Stimulated activated CD4-positive, alpha-beta T cell treated with anti-CD3 and anti-CD28 coated beads, TNF-alpha, amount 100 ng/mL, for 48 hours (primary cell): Measurements from ENCODE around the gene CHERP.
A peak's percentile ranks its signal among the peaks of the same experiment; 100 is the strongest.

Source experiments
- DNase-seq, 3 donors: peaks; one replicate each; pipeline ENCODE4 v3.0.0-alpha.2; 2020; ENCODE audit warnings: low read depth in 3 of 3

Gene CHERP

DNA sequence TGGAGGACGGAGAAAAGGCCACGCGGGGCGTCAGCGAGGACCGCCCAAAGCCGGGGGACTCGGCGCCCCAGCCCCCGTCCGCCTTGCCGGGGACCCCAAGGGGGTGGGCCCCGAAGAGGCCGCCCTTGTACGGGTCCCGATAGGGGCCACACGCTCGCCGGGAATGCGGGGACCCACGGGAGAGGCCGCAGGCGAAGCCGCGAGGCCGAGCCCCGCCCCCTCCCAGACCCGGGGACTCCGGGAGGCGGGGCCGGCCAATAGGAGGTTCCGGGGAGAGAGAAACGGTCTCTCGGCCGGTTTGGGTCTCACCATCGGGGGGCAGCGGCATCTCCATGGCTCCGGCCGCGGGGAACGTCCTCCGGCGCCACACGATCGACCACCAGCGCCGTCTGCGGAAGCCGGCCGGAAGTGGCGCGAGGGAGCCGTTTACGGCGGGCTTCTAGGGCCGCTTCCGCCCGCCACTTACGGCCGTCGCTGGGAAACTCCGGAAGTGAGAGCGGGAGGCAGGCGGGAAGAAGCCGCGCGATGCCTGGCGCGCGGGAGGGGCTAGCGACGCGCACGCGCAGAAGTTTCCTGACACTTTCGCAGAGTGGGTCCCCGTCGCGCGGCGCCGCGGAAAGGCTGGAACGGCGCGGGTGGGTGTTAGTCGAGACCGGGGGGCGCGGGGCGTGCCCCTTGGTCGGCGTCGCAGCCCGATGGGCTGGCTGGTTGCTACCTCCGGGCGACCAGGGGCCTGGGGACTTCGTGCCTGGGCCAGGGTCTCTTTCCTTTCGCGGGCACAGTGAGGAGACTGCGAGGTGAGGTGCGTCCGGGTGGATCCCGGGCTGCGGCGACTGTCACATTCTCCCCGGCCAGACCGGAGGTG lies at the start of gene CHERP:
Gene CHERP (minus strand): TSS at position 393 of the 865 bp plus-strand sequence. CDS start 59 bp downstream, at position 334.
- DNase-seq = peak; percentile 83 to 93 (median 87)

DNA sequence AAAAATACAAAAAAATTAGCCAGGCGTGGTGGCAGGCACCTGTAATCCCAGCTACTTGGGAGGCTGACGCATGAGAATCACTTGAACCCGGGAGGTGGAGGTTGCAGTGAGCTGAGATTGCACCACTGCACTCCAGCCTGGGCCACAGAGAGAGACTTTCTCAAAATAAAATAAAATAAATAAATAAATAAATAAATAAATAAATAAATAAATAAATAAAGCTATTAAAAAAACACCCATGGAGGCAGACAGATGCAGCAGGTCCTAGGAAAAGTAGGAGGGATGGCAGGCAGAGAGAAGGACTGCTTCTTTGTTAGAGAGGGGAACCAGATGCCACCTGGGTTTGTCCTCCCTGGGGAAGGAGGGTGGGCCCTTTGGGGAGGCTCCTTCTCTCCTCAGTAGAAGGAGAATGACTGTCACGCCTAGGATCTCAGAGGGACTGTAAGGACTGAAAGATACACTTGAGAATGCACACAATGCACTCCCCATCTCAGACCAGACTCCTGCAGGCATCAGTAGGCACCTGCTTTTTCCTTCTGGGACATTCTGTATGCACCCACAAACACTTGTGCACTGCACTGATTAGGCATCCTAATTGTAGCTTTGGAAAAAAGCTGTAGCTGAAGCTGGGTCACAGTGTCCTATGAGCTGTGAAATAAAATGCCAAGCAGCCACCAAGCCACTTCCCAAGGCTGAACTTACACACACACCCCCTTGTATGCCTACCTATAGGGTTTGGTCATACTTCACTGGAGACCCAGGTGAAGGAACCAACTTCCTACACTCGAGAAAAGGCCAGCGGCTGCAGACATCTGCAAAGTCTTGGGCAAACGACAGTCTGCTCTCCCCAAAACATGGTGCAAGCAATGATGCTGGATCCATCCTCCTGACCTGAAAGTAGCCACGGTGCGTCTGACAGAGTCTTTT lies 48.9 kb upstream of the CHERP start:
- DNase-seq = no peak

- no peak for DNase-seq
These were observed 47.7 kb upstream of the CHERP start for GRCh38 chr19:16589917-16590316.

- DNase-seq = no peak
These were observed 46.8 kb upstream of the CHERP start for GRCh38 chr19:16588824-16589577.

GRCh38 chr19:16587833-16588823 lies 45.9 kb upstream of the CHERP start:
- peak in 2 of 3 donors; percentile 54 to 59 for DNase-seq

DNA sequence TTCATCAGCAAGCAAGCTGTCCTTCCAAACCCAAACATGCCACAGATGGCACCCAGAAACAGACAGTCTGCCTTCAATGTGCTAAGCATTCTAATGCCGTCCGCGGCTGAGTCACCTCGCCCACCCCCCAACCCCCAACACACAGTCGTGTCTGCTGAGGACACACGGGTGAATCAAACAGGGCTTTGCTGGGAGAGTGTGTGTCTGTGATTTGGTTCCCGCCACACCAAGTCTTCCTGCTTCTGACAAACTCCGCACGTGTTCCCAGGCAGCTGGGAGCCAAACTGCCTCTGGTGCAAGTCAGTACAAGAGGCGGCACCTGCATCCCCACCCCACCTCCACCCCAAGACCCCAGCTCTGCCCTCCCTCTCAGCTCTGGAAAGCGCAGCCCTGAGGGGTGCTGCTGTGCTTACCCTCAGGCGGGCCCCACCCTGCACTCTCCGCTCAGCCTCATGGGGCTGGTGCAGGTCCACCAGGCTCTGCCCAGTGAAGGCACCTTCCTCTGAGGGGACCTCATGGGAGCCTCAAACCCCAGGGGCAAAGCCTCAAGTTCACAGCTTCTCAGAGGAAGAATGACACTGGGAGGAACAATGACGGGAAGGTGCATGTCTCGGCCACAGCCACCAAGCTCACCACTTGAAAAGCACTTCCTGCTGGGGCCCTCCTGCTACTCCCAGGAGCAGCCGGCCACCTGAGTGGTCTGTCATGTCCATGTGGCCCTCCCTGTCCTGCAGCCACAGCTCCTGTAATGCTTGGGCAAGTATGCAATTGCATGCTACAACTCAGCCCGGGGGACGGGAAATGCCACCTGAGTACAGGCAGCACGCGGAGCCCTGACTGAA lies 45.0 kb upstream of the CHERP start:
- no peak for DNase-seq

- no peak for DNase-seq
These were observed 44.2 kb upstream of the CHERP start for GRCh38 chr19:16586477-16586871.

DNA sequence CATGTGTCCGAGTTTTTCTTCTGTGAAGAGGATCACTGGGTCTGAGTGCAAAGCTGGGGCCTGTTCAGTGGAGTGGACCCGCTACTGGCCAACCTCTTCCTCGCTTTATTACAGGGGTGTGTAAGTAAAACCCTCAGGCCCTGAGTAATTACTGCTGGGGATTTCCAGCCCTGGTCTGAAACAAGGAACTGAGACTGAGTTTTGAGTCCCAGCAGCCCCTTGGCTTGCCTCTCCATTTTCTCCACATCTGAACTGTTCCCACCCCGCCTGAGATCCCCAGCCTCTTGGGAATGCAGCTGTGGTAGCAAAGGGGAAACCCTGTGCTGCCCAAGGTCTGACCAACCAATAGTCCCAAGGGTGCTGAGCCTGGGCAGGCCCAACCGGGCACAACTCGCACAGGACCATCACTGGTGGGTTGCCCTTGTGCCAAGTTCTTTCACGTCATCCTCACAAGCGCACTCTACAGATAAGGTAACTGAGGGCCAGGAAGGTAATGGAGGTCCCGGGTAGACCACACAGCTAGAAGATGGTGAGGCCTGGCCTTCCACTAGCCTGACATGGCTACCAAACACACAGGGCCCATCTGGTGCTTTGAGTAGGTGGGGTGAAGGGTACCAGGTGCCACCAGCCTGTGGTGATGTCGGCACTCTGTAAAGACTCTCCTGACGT lies 43.7 kb upstream of the CHERP start:
- DNase-seq = no peak

- DNase-seq = no peak
These were observed 43.0 kb upstream of the CHERP start for GRCh38 chr19:16585094-16585801.

- DNase-seq = peak; percentile 76 to 86 (median 79)
These were observed 42.2 kb upstream of the CHERP start for GRCh38 chr19:16584248-16585093.

- no peak for DNase-seq
These were observed 40.4 kb upstream of the CHERP start for GRCh38 chr19:16582486-16583261.

- no peak for DNase-seq
These were observed 39.7 kb upstream of the CHERP start for GRCh38 chr19:16581971-16582343.

DNA sequence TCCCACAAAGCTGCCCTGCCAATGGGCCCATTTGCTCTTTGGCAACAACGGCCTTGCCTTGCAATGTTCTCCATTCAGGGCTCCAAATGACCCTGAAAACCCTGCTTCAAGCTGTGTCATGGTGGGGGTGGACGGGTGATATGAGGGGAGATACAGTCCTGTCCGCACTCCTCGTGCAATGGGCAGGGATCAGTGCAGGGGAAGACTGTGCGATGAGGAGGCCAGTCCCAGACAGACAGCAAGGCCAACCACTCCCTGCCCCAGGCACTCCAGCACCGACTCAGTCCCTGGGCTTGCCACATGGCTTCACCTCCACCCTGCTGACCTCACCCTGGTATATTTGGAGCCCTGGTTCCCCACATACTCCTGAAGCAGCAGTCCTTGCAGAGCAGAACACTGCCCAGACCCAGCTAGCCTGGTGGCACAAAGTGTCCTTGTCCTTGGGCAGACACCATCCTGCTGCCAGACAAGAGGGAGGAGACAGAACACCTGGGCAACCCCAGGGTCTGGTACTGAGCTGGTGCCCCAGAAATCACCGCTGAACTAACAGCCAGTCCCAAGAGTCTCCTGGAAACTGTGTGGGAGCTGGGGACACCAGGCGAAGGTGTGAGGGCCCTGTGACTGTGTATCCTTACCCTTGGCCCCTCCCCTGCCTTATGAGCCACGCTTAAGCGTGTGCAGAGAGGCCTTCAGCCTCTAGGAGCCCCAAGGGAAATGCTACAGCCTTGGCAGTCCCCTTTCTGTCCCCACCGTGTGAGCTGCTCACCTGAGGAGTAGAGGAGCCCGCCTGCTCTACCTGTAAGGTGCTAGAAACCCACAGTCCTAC lies 39.1 kb upstream of the CHERP start:
- no peak for DNase-seq

DNA sequence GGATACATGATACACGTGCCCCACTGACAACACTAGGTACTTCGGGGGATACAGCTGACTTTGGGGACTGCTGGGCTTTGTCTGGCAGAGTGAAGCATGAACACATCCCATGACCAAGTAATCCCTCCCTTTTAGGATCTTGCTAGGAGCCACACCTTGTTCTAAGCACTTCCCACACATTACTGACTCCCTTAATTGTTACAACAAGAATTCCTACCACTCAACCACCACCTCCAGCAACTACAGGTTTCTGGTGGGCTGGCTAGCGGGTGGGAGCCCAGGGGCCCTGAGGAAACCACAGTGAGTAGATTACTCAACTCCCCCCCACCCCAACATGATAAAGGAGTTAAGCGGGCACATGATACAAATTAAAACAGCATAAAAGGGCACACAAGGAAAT lies 37.1 kb upstream of the CHERP start:
- no peak for DNase-seq

- no peak for DNase-seq
These were observed 35.3 kb upstream of the CHERP start for GRCh38 chr19:16577531-16577985.
